Hepatocyte (in vitro differentiated cells): ENCODE measurements around the gene CA5B. TPM values are rescaled to one million over a fixed set of nuclear protein-coding genes. Genes with fewer than 3 reads are reported as not detected.
"Not testable (repeated sequence)": the region's sequence is repeated elsewhere in the genome, so short reads cannot be mapped to it uniquely, and the experiment has no call there.

Experiments used
- DNase-seq: peaks from one replicate; pipeline ENCODE4 v3.0.0-alpha.2; 2016; ENCODE audit warnings: low spot score
- H2AFZ ChIP-seq: fragments of 200-600 bp; sonication (generic); 2 replicates; pipeline ENCODE4 v1.6.0; 2016; ENCODE audit warnings: antibody characterized with exemption, mild to moderate bottlenecking
- H3K27ac ChIP-seq: fragments of 200-600 bp; sonication (generic); 2 replicates; pipeline ENCODE4 v1.5.1; 2016; ENCODE audit warnings: mild to moderate bottlenecking
- H3K27me3 ChIP-seq: fragments of 200-600 bp; sonication (generic); 2 replicates; pipeline ENCODE4 v1.6.1; 2016
- H3K36me3 ChIP-seq: fragments of 200-600 bp; sonication (generic); replicated peaks from 2 replicates; pipeline ENCODE4 v1.5.1; 2016; ENCODE audit warnings: low read depth; ENCODE audit not compliant: insufficient read depth
- H3K4me1 ChIP-seq: fragments of 200-600 bp; sonication (generic); 2 replicates; pipeline ENCODE4 v1.5.1; 2016; ENCODE audit warnings: mild to moderate bottlenecking, moderate library complexity; ENCODE audit not compliant: insufficient read depth
- H3K4me2 ChIP-seq: fragments of 200-600 bp; sonication (generic); 2 replicates; pipeline ENCODE4 v1.6.0; 2016
- H3K4me3 ChIP-seq: fragments of 200-600 bp; sonication (generic); 2 replicates; pipeline ENCODE4 v1.5.1; 2016; ENCODE audit warnings: mild to moderate bottlenecking
- H3K79me2 ChIP-seq: fragments of 200-600 bp; sonication (generic); 2 replicates; pipeline ENCODE4 v1.6.0; 2017; ENCODE audit warnings: mild to moderate bottlenecking
- H3K9me2 ChIP-seq: fragments of 200-600 bp; sonication (generic); replicated peaks from 2 replicates; pipeline ENCODE4 v1.6.0; 2017; ENCODE audit warnings: mild to moderate bottlenecking; ENCODE audit not compliant: insufficient read depth
- H3K9me3 ChIP-seq: fragments of 200-600 bp; sonication (generic); 2 replicates; pipeline ENCODE4 v1.5.1; 2016; ENCODE audit warnings: low read depth, mild to moderate bottlenecking
- H4K20me1 ChIP-seq: fragments of 200-600 bp; sonication (generic); 2 replicates; pipeline ENCODE4 v1.6.0; 2016; ENCODE audit warnings: mild to moderate bottlenecking; ENCODE audit not compliant: insufficient read depth, poor library complexity, severe bottlenecking
- CTCF ChIP-seq: fragments of 200-600 bp; sonication (generic); IDR thresholded peaks from 2 replicates; pipeline ENCODE4 v1.5.1; 2016; ENCODE audit warnings: antibody characterized with exemption, mild to moderate bottlenecking; ENCODE audit not compliant: poor library complexity
- EZH2 ChIP-seq: fragments of 200-600 bp; sonication (generic); IDR thresholded peaks from 2 replicates; pipeline ENCODE4 v1.6.1; 2016; ENCODE audit warnings: antibody characterized with exemption, mild to moderate bottlenecking, borderline replicate concordance
- EZH2phosphoT487 ChIP-seq: fragments of 200-600 bp; sonication (generic); IDR thresholded peaks from one replicate; pipeline ENCODE4 v1.6.1; 2018; ENCODE audit warnings: antibody characterized with exemption, mild to moderate bottlenecking, low read depth, moderate library complexity; ENCODE audit not compliant: unreplicated experiment, severe bottlenecking
- WGBS: methylation state at CpG from one replicate; pipeline ENCODE4 v1.1.6; 2016; ENCODE audit warnings: low lambda C conversion rate; ENCODE audit errors: missing lambda C conversion rate; 5-methylcytosine and 5-hydroxymethylcytosine counted together
- polyA plus RNA-seq: library from polyadenylated mRNA; unstranded; fragments of >200 nt; fragmentation: Nextera tagmentation; extraction: Ambion mirVana; gene quantifications from 2 replicates; pipeline ENCODE4 v1.2.1, GENCODE V29; 2016
- total RNA-seq: library from RNA; depleted of rRNA; stranded (reverse); fragments of >200 nt; gene quantifications from 2 replicates; pipeline ENCODE4 v1.2.3, GENCODE V29; 2014

CA5B gene
- total and polyA plus RNA-seq, 2 experiments from 2014 or later: 6.8 to 11.1 TPM

DNA sequence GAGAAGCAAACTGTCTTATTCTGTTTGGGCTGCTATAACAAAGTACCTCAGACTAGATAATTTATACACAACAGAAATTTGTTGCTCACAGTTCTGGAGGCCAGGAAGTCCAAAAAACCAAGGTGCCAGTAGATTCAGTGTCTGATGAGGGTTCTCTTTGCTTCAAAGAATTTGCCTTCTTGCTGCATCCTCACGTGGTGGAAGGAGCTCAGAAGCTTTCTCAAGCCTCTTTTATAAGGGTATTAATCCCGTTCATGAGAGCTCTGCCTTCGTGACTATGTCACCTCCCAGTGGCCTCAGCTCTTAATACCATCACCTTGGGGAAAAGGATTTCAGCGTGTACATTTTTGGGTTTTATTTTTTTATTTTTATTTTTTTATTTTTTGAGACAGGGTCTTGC lies 20.1 kb downstream of the CA5B start:
- no peak for DNase-seq
- Histone ChIP-seq H3K36me3 (no peaks in the 10 kb centered on the region), H3K4me1 (no peaks in the 10 kb centered on the region), H3K4me2 (no peak overlapping the region), H3K27ac (no peak overlapping the region), H2AFZ (no peak overlapping the region), H3K9me3 (no peaks in the 10 kb centered on the region), H4K20me1 (no peaks in the 10 kb centered on the region), H3K79me2 (no peaks in the 10 kb centered on the region), H3K9me2 (no peaks in the 10 kb centered on the region), H3K27me3 (no peaks in the 10 kb centered on the region), H3K4me3 (no peak overlapping the region)
- WGBS: 77% methylated on average over 4 of the region's 4 CpGs
- TF ChIP-seq CTCF (no peak), EZH2phosphoT487 (no peak), EZH2 (no peak)

GRCh38 chrX:15759886-15760285 lies 21.8 kb downstream of the CA5B start:
- not testable (repeated sequence) for H3K4me2 ChIP-seq, H3K27me3 ChIP-seq, H3K36me3 ChIP-seq, H3K9me3 ChIP-seq, H3K9me2 ChIP-seq, H4K20me1 ChIP-seq, H2AFZ ChIP-seq, H3K4me1 ChIP-seq, H3K27ac ChIP-seq, DNase-seq, H3K79me2 ChIP-seq, H3K4me3 ChIP-seq
- 91% methylated on average over 6 of the region's 6 CpGs for WGBS

DNA sequence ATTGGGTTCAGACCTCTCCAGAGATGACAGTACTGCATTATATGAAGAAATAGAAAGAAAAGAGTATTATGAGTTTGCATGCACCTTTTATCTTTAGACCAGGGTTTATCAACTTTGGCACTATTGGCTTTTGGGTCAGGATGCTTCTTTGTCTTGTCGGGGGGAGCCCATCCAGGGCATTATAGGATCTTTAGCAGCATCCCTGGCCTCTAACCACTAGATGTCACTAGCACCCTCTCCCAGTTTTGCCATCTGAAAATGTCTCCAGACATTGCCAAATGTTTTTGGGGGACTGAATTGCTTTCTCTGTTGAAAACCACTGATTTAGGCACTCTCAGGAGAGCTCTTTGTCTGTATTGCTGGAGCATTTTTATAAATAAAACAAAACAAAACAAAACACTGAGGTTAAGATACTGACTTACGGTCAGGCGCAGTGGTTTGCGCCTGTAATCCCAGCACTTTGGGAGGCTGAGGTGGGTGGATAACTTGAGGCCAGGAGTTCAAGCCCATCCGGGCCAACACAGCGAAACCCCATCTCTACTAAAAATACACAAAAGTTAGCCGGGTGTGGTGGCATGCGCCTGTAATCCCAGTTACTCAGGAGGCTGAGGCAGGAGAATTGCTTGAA lies 23.6 kb downstream of the CA5B start:
- no peaks in the 10 kb centered on the region for H3K79me2 ChIP-seq
- no peaks in the 10 kb centered on the region for H3K36me3 ChIP-seq
- TF ChIP-seq EZH2: no peak
- TF ChIP-seq EZH2phosphoT487: no peak
- TF ChIP-seq CTCF: peak; percentile 76
- H3K4me3 ChIP-seq: no peak overlapping the region
- H3K4me1 ChIP-seq: no peaks in the 10 kb centered on the region
- H3K4me2 ChIP-seq: no peak overlapping the region
- WGBS: 79% methylated on average over 8 of the region's 8 CpGs
- no peak overlapping the region for H2AFZ ChIP-seq
- no peaks in the 10 kb centered on the region for H3K27me3 ChIP-seq
- peak; percentile 53 for DNase-seq
- no peaks in the 10 kb centered on the region for H3K9me2 ChIP-seq
- H3K27ac ChIP-seq: no peak overlapping the region
- no peaks in the 10 kb centered on the region for H4K20me1 ChIP-seq
- H3K9me3 ChIP-seq: no peaks in the 10 kb centered on the region

- Histone ChIP-seq H3K4me3 (no peak overlapping the region), H3K36me3 (no peaks in the 10 kb centered on the region), H4K20me1 (no peaks in the 10 kb centered on the region), H3K4me1 (no peaks in the 10 kb centered on the region), H3K27ac (no peak overlapping the region), H3K9me3 (no peaks in the 10 kb centered on the region), H3K27me3 (no peaks in the 10 kb centered on the region), H2AFZ (no peak overlapping the region), H3K9me2 (no peaks in the 10 kb centered on the region), H3K4me2 (no peak overlapping the region), H3K79me2 (no peaks in the 10 kb centered on the region)
- WGBS: 46% methylated on average over 4 of the region's 4 CpGs
- no peak for DNase-seq
- no peak for TF ChIP-seq CTCF
- TF ChIP-seq EZH2: no peak
- no peak for TF ChIP-seq EZH2phosphoT487
Observed at GRCh38 chrX:15769300-15769954, 31.4 kb downstream of the CA5B start.
